ENCODE measurements around the gene CACNA1F.

- TF ChIP-seq GATAD2A (IDR thresholded peaks at IDR 0.05) (no peak), CTCF (IDR thresholded peaks at IDR 0.05 in 2 of 3, conservative IDR thresholded peaks at IDR 0.05 in 1 of 3; ENCODE audit: insufficient read depth in 2 of 3, low read depth in 1 of 3, low read length in 3 of 3) (no peak), RAD21 (CRISPR knock-in tag; conservative IDR thresholded peaks at IDR 0.05 in 1 of 2, IDR thresholded peaks at IDR 0.05 in 1 of 2) (no peak), TSC22D4 (tag; IDR thresholded peaks at IDR 0.05) (no peak), E2F1 (CRISPR knock-in tag; IDR thresholded peaks at IDR 0.05) (no peak), POLR2AphosphoS5 (IDR thresholded peaks at IDR 0.05; ENCODE audit: control insufficient read depth, insufficient read depth, low read depth, low read length) (no peak), CAMTA2 (CRISPR knock-in tag; conservative IDR thresholded peaks at IDR 0.05) (no peak), SUPT5H (IDR thresholded peaks at IDR 0.05) (no peak), JUN (IDR thresholded peaks at IDR 0.05; ENCODE audit: borderline replicate concordance, low read depth, low read length) (no peak), JUN (CRISPR knock-in tag; IDR thresholded peaks at IDR 0.05; ENCODE audit: borderline replicate concordance) (no peak), BMI1 (IDR thresholded peaks at IDR 0.05; ENCODE audit: low read length) (no peak), FOXM1 (IDR thresholded peaks at IDR 0.05; ENCODE audit: low read depth) (no peak), FOXM1 (CRISPR knock-in tag; IDR thresholded peaks at IDR 0.05; ENCODE audit: low read depth) (no peak), PRDM10 (IDR thresholded peaks at IDR 0.05; ENCODE audit: partially characterized antibody) (no peak)
These were observed 46.1 kb downstream of the CACNA1F start for GRCh38 chrX:49187028-49187394.
